Neural progenitor cell (in vitro differentiated cells): ENCODE measurements around the gene VTN. TPM values are rescaled to one million over a fixed set of nuclear protein-coding genes. Genes with fewer than 3 reads are reported as not detected.

ENCODE experiments used
- DNase-seq: peaks from one replicate; pipeline ENCODE4 v3.0.0-alpha.2; 2016; ENCODE audit warnings: low spot score
- H2AFZ ChIP-seq: fragments of 200-600 bp; sonication (generic); replicated peaks from 2 replicates; pipeline ENCODE4 v1.6.1; 2016; ENCODE audit warnings: antibody characterized with exemption
- H3F3A ChIP-seq: fragments of 200-600 bp; sonication (generic); 2 replicates; pipeline ENCODE4 v1.6.1; 2016; ENCODE audit warnings: antibody characterized with exemption, low read depth
- H3K27ac ChIP-seq: fragments of 200-600 bp; sonication (generic); 2 replicates; pipeline ENCODE4 v1.5.1; 2016; ENCODE audit warnings: mild to moderate bottlenecking
- H3K27me3 ChIP-seq: fragments of 200-600 bp; sonication (generic); 2 replicates; pipeline ENCODE4 v1.6.1; 2016; ENCODE audit warnings: mild to moderate bottlenecking, moderate library complexity
- H3K36me3 ChIP-seq: fragments of 200-600 bp; sonication (generic); 2 replicates; pipeline ENCODE4 v1.5.1; 2016
- H3K4me1 ChIP-seq: fragments of 200-600 bp; sonication (generic); 2 replicates; pipeline ENCODE4 v1.6.1; 2016; ENCODE audit warnings: mixed run types
- H3K4me2 ChIP-seq: fragments of 200-600 bp; sonication (generic); 2 replicates; pipeline ENCODE4 v1.6.1; 2016
- H3K4me3 ChIP-seq: fragments of 200-600 bp; sonication (generic); 2 replicates; pipeline ENCODE4 v1.5.1; 2016
- H3K79me2 ChIP-seq: fragments of 200-600 bp; sonication (generic); 2 replicates; pipeline ENCODE4 v1.6.1; 2016; ENCODE audit warnings: low read depth
- H3K9ac ChIP-seq: fragments of 200-600 bp; sonication (generic); 2 replicates; pipeline ENCODE4 v1.6.1; 2016
- H3K9me3 ChIP-seq: fragments of 200-600 bp; sonication (generic); 2 replicates; pipeline ENCODE4 v1.5.1; 2016; ENCODE audit warnings: low read depth
- H4K20me1 ChIP-seq: fragments of 200-600 bp; sonication (generic); 2 replicates; pipeline ENCODE4 v1.6.1; 2016; ENCODE audit warnings: low read depth
- H3K27ac Mint-ChIP-seq: 3 replicates; pipeline ENCODE4 v1.8.0; 2021; ENCODE audit warnings: mixed read lengths
- H3K27me3 Mint-ChIP-seq: 2 replicates; pipeline ENCODE4 v1.8.0; 2022; ENCODE audit warnings: low read depth, mild to moderate bottlenecking, inconsistent platforms, moderate library complexity, mixed read lengths; ENCODE audit not compliant: insufficient read depth
- H3K36me3 Mint-ChIP-seq: 3 replicates; pipeline ENCODE4 v1.8.0; 2021; ENCODE audit warnings: mixed read lengths
- H3K4me1 Mint-ChIP-seq: 3 replicates; pipeline ENCODE4 v1.8.0; 2021; ENCODE audit warnings: mixed read lengths
- H3K4me3 Mint-ChIP-seq: 3 replicates; pipeline ENCODE4 v1.8.0; 2021; ENCODE audit warnings: mild to moderate bottlenecking, moderate library complexity, mixed read lengths
- H3K9me3 Mint-ChIP-seq: 3 replicates; pipeline ENCODE4 v1.8.0; 2020; ENCODE audit warnings: mixed read lengths
- CTCF ChIP-seq: fragments of 200-600 bp; sonication (generic); IDR thresholded peaks from 2 replicates; pipeline ENCODE4 v1.5.1; 2017; ENCODE audit warnings: antibody characterized with exemption, mild to moderate bottlenecking
- EZH2 ChIP-seq: fragments of 200-600 bp; sonication (generic); IDR thresholded peaks from 2 replicates; pipeline ENCODE4 v1.6.1; 2017; ENCODE audit warnings: antibody characterized with exemption, mild to moderate bottlenecking, moderate library complexity
- EZH2phosphoT487 ChIP-seq: fragments of 200-600 bp; sonication (generic); IDR thresholded peaks from 2 replicates; pipeline ENCODE4 v1.6.1; 2017; ENCODE audit warnings: antibody characterized with exemption
- total RNA-seq: library from RNA; depleted of rRNA; stranded (reverse); fragments of >200 nt; gene quantifications from 2 replicates; pipeline ENCODE4 v1.2.3, GENCODE V29; 2015; ENCODE audit warnings: low replicate concordance

VTN gene
- total RNA-seq, 1 donor from 2014 or later = 1.2 TPM

GRCh38 chr17:28327031-28327607 is 43.0 kb downstream of the VTN start:
- peaks cover 65% of the 10 kb centered on the region for H3K79me2 ChIP-seq
- H3K4me3 Mint-ChIP-seq = no peak overlapping the region
- H3K27ac Mint-ChIP-seq = no peak overlapping the region
- H3K27ac ChIP-seq = no peak overlapping the region
- H2AFZ ChIP-seq = no peak overlapping the region
- H3K36me3 Mint-ChIP-seq = peaks cover 22% of the 10 kb centered on the region
- no peak overlapping the region for H3K4me3 ChIP-seq
- H3K9me3 ChIP-seq = no peaks in the 10 kb centered on the region
- H3K36me3 ChIP-seq = peaks cover 4% of the 10 kb centered on the region
- H3K27me3 ChIP-seq = no peaks in the 10 kb centered on the region
- H3K4me1 ChIP-seq = peaks cover 7% of the 10 kb centered on the region
- H3K4me1 Mint-ChIP-seq = peaks cover 33% of the 10 kb centered on the region
- H3K9ac ChIP-seq = no peak overlapping the region
- H3K4me2 ChIP-seq = no peak overlapping the region
- no peak for TF ChIP-seq EZH2phosphoT487
- TF ChIP-seq CTCF = no peak
- no peak for TF ChIP-seq EZH2
- peaks cover 55% of the 10 kb centered on the region for H4K20me1 ChIP-seq
- H3F3A ChIP-seq = peaks cover 37% of the 10 kb centered on the region
- DNase-seq = no peak
- H3K9me3 Mint-ChIP-seq = no peaks in the 10 kb centered on the region
- H3K27me3 Mint-ChIP-seq = peaks cover 2% of the 10 kb centered on the region

GRCh38 chr17:28326114-28326513 is 44.0 kb downstream of the VTN start:
- Histone ChIP-seq H3K9ac (no peak overlapping the region), H3K4me2 (no peak overlapping the region), H3K27me3 (no peaks in the 10 kb centered on the region), H3K79me2 (peaks cover 76% of the 10 kb centered on the region), H3K27ac (no peak overlapping the region), H3K9me3 (no peaks in the 10 kb centered on the region), H4K20me1 (peaks cover 65% of the 10 kb centered on the region), H3K36me3 (peaks cover 4% of the 10 kb centered on the region), H3F3A (peaks cover 35% of the 10 kb centered on the region), H3K4me3 (no peak overlapping the region), H3K4me1 (peaks cover 11% of the 10 kb centered on the region), H2AFZ (no peak overlapping the region)
- Mint-ChIP-seq H3K9me3 (no peaks in the 10 kb centered on the region), H3K27ac (no peak overlapping the region), H3K27me3 (peaks cover 2% of the 10 kb centered on the region), H3K4me3 (no peak overlapping the region), H3K4me1 (peaks cover 42% of the 10 kb centered on the region), H3K36me3 (peaks cover 24% of the 10 kb centered on the region)
- no peak for DNase-seq
- no peak for TF ChIP-seq EZH2phosphoT487
- TF ChIP-seq EZH2 = no peak
- no peak for TF ChIP-seq CTCF

- peaks cover 31% of the 10 kb centered on the region for H3K36me3 Mint-ChIP-seq
- H3K27ac ChIP-seq = peak overlapping the region; percentile 34
Observed at GRCh38 chr17:28325211-28325610, 44.9 kb downstream of the VTN start.

More at GRCh38 chr17:28325211-28325610, 44.9 kb downstream of the VTN start:
- Histone ChIP-seq H3K9ac (no peak overlapping the region), H2AFZ (no peak overlapping the region), H3K79me2 (peaks cover 85% of the 10 kb centered on the region), H4K20me1 (peaks cover 73% of the 10 kb centered on the region), H3K4me1 (peaks cover 20% of the 10 kb centered on the region), H3K4me3 (no peak overlapping the region), H3K36me3 (peaks cover 4% of the 10 kb centered on the region), H3K27me3 (no peaks in the 10 kb centered on the region), H3K4me2 (no peak overlapping the region), H3F3A (peaks cover 27% of the 10 kb centered on the region), H3K9me3 (no peaks in the 10 kb centered on the region)
- H3K27ac Mint-ChIP-seq = no peak overlapping the region
- no peaks in the 10 kb centered on the region for H3K27me3 Mint-ChIP-seq
- H3K9me3 Mint-ChIP-seq = no peaks in the 10 kb centered on the region
- peaks cover 50% of the 10 kb centered on the region for H3K4me1 Mint-ChIP-seq
- H3K4me3 Mint-ChIP-seq = no peak overlapping the region
- TF ChIP-seq EZH2 (no peak), CTCF (no peak), EZH2phosphoT487 (no peak)
- no peak for DNase-seq
